ENCODE data around the gene NAP1L3. TPM values are rescaled to one million over a fixed set of nuclear protein-coding genes. Genes with fewer than 3 reads are reported as not detected.

The NAP1L3 gene
- total RNA-seq, 1 donor from 2014 or later, result 7.3 TPM

Other genes starting within 250 kb of the NAP1L3 start
- under 0.01 TPM for gene FAM133A, start 628 bp upstream of the NAP1L3 start, total RNA-seq

Measured in skeletal muscle tissue (tissue), 1 donor.